NCI-H345 (cell line): ENCODE measurements around the gene PRR5L.
"Not testable (repeated sequence)": the region's sequence is repeated elsewhere in the genome, so short reads cannot be mapped to it uniquely, and the experiment has no call there.

ENCODE experiments used
- DNase-seq: peaks from one replicate; lab custom pipeline; 2025; lab: John Stamatoyannopoulos, UW

The PRR5L gene

GRCh38 chr11:36460220-36460619, 164.1 kb downstream of the PRR5L start:
- DNase-seq, result no peak

- no peak for DNase-seq
Measured at GRCh38 chr11:36462321-36462720, 166.2 kb downstream of the PRR5L start.

GRCh38 chr11:36463781-36464180, 167.7 kb downstream of the PRR5L start:
- DNase-seq, result no peak

- DNase-seq, result no peak
Measured at GRCh38 chr11:36464720-36465119, 168.6 kb downstream of the PRR5L start.

GRCh38 chr11:36465449-36466163, 169.5 kb downstream of the PRR5L start:
- DNase-seq, result no peak

- DNase-seq, result no peak
Measured at GRCh38 chr11:36467012-36467411, 170.9 kb downstream of the PRR5L start.

- no peak for DNase-seq
Measured at GRCh38 chr11:36467916-36468315, 171.8 kb downstream of the PRR5L start.

GRCh38 chr11:36469063-36469462, 173.0 kb downstream of the PRR5L start:
- DNase-seq, result no peak

- no peak for DNase-seq
Measured at GRCh38 chr11:36469881-36470802, 174.1 kb downstream of the PRR5L start.

GRCh38 chr11:36471577-36471976, 175.5 kb downstream of the PRR5L start:
- DNase-seq, result no peak

GRCh38 chr11:36475192-36475591, 179.1 kb downstream of the PRR5L start:
- no peak for DNase-seq

- peak; percentile 52 for DNase-seq
Measured at GRCh38 chr11:36478700-36479329, 182.7 kb downstream of the PRR5L start.

GRCh38 chr11:36480833-36481232, 184.7 kb downstream of the PRR5L start:
- DNase-seq, result no peak

- DNase-seq, result not testable (repeated sequence)
Measured at GRCh38 chr11:36483042-36483441, 187.0 kb downstream of the PRR5L start.

GRCh38 chr11:36485298-36486002, 189.4 kb downstream of the PRR5L start:
- DNase-seq, result no peak

GRCh38 chr11:36487619-36488018, 191.5 kb downstream of the PRR5L start:
- no peak for DNase-seq

GRCh38 chr11:36488096-36488495, 192.0 kb downstream of the PRR5L start:
- DNase-seq, result no peak

GRCh38 chr11:36490026-36490806, 194.1 kb downstream of the PRR5L start:
- no peak for DNase-seq

- peak; percentile 41 for DNase-seq
Measured at GRCh38 chr11:36492724-36493304, 196.7 kb downstream of the PRR5L start.

GRCh38 chr11:36493332-36493731, 197.2 kb downstream of the PRR5L start:
- no peak for DNase-seq

GRCh38 chr11:36498721-36499120, 202.6 kb downstream of the PRR5L start:
- DNase-seq, result no peak
